GM12872 (cell line): Measurements from ENCODE around the gene PBLD.

Source experiments
- CTCF ChIP-seq: IDR thresholded peaks from 3 replicates; pipeline ENCODE4 v1.5.1; 2011; ENCODE audit warnings: low read depth, mild to moderate bottlenecking, low read length, moderate library complexity; ENCODE audit not compliant: insufficient read depth

The PBLD gene

GRCh38 chr10:68284062-68285001 lies 48.4 kb downstream of the PBLD start:
- no peak for TF ChIP-seq CTCF

DNA sequence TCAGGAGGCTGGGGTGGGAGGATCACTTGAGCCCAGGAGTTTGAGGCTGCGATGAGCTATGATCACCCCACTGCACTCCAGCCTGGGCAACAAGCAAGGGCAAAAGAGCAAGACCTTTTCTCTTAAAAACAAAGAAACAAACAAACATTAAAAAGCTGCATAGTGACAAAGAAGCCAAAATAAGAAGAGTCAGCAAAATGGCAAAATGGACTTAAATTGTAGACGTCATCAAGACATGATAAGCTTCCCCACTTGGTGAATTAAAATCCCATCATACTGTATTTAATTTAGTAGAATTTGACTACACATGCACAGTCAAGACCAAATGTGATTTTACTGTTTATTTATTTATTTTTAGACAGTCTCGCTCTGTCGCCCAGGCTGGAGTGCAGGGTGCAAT lies 52.0 kb downstream of the PBLD start:
- TF ChIP-seq CTCF, result no peak

GRCh38 chr10:68276224-68276623 lies 56.5 kb downstream of the PBLD start:
- no peak for TF ChIP-seq CTCF

DNA sequence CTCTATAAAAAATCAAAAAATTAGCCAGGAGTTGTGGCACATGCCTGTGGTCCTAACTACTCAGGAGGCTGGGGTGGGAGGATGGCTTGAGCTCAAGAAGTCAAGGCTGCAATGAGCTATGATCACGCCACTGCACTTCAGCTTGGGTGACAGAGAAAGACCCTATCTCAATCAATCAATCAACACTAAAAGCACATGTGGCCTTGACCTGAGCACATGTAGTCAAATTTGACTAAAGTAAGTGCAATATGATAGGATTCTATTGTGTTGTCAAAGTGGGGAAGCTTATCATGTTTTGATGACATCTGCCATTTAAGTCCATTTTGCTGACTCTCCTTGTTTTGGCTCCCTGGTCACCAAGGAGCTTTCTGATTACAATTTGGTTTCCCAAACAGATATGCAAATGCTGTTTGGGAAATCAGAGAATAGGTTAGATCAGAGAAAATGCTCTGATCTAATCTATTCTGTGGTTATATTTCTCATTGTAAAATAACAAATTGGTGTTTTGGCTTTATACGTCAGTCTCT lies 57.1 kb downstream of the PBLD start:
- TF ChIP-seq CTCF, result no peak

- no peak for TF ChIP-seq CTCF
Observed at GRCh38 chr10:68272833-68273232, 59.9 kb downstream of the PBLD start.

- no peak for TF ChIP-seq CTCF
Observed at GRCh38 chr10:68271196-68271882, 61.4 kb downstream of the PBLD start.

DNA sequence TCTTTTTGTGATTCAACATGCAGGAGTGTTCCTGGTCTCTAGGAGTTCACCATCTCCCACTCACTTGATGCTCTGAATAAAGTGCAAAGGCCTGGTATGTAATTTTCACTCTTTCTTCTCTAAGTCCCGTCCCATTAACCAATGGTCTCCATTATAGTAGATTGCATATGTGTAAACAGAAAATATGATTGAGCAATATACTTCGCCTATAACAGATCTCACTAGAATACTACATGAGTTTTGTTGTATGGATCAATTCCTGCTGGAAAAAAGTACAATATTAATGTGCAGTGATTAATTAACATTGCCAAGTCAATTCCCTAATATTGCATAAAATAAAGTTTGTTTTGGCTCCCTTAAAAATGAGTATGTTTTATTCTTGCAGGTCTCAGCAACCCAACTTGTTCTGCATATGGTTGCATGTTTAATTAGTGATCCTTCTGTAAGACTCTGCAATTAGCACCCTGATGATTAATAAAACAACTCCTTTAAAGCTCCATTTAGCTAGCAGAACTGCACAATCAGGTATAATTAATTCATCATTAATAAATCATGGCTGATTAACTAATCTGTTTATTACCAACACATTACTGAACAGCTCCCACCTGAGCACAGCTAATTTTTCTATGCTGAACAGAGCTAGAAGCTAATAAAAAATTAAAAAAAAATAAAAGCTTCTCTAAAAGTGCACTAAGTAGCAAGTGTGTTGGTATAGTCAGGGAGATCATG lies 63.0 kb downstream of the PBLD start:
- no peak for TF ChIP-seq CTCF
